Osteocyte (in vitro differentiated cells): Measurements from ENCODE around the gene COL23A1. TPM values are rescaled to one million over a fixed set of nuclear protein-coding genes. Genes with fewer than 3 reads are reported as not detected.

Source experiments
- DNase-seq: peaks from one replicate; pipeline ENCODE4 v3.0.0; 2021; ENCODE audit warnings: mixed read lengths; ENCODE audit not compliant: unreplicated experiment; ENCODE audit errors: extremely low spot score
- H3K27ac Mint-ChIP-seq: one replicate; pipeline ENCODE4 v1.8.0; 2021; ENCODE audit warnings: mild to moderate bottlenecking, mixed read lengths; ENCODE audit not compliant: unreplicated experiment
- H3K27me3 Mint-ChIP-seq: one replicate; pipeline ENCODE4 v1.8.0; 2021; ENCODE audit warnings: mixed read lengths; ENCODE audit not compliant: unreplicated experiment
- H3K36me3 Mint-ChIP-seq: one replicate; pipeline ENCODE4 v1.8.0; 2021; ENCODE audit warnings: mixed read lengths; ENCODE audit not compliant: unreplicated experiment
- H3K4me1 Mint-ChIP-seq: one replicate; pipeline ENCODE4 v1.8.0; 2021; ENCODE audit warnings: mixed read lengths; ENCODE audit not compliant: unreplicated experiment
- H3K4me3 Mint-ChIP-seq: one replicate; pipeline ENCODE4 v1.8.0; 2021; ENCODE audit warnings: mild to moderate bottlenecking, moderate library complexity, mixed read lengths; ENCODE audit not compliant: unreplicated experiment
- H3K9me3 Mint-ChIP-seq: one replicate; pipeline ENCODE4 v1.8.0; 2021; ENCODE audit warnings: mixed read lengths; ENCODE audit not compliant: unreplicated experiment
- total RNA-seq: library from RNA; stranded (reverse); gene quantifications from 2 replicates; pipeline ENCODE4 v1.2.1, GENCODE V29; 2021
- TF ChIP-seq, protein P1 (sequence below): fragments of 200-600 bp; sonication (generic); IDR thresholded peaks from 2 replicates; pipeline ENCODE4 v1.5.0; 2021; ENCODE audit warnings: antibody characterized with exemption, mild to moderate bottlenecking, moderate library complexity

COL23A1 gene
- total RNA-seq, 1 donor from 2014 or later: not detected

DNA sequence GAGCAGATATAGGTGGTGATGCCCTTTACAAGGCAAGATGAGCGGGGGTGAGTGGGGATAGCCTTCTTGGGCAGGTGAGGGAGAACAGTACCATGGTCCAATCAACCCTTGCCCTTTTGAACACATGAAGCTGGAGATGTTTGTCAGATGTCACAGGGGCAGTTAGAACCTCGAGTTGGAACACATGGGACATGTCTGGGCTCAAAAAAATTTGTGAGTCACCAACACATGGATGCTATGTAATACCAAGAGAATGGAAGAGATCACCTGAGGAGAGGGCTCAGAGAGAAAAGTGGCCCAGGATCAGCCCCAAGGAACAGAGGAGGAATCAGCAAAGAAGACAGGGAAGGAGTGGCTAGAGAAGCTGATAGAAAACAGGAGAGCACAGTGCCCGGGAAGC lies 362.3 kb downstream of the COL23A1 start:
- DNase-seq: no peak
- Mint-ChIP-seq H3K36me3 (peaks cover 43% of the 10 kb centered on the region), H3K9me3 (peaks cover 9% of the 10 kb centered on the region), H3K4me1 (peaks cover 22% of the 10 kb centered on the region), H3K4me3 (no peak overlapping the region), H3K27me3 (no peaks in the 10 kb centered on the region), H3K27ac (no peak overlapping the region)
- TF ChIP-seq, protein P1, sequence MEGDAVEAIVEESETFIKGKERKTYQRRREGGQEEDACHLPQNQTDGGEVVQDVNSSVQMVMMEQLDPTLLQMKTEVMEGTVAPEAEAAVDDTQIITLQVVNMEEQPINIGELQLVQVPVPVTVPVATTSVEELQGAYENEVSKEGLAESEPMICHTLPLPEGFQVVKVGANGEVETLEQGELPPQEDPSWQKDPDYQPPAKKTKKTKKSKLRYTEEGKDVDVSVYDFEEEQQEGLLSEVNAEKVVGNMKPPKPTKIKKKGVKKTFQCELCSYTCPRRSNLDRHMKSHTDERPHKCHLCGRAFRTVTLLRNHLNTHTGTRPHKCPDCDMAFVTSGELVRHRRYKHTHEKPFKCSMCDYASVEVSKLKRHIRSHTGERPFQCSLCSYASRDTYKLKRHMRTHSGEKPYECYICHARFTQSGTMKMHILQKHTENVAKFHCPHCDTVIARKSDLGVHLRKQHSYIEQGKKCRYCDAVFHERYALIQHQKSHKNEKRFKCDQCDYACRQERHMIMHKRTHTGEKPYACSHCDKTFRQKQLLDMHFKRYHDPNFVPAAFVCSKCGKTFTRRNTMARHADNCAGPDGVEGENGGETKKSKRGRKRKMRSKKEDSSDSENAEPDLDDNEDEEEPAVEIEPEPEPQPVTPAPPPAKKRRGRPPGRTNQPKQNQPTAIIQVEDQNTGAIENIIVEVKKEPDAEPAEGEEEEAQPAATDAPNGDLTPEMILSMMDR: no peak

DNA sequence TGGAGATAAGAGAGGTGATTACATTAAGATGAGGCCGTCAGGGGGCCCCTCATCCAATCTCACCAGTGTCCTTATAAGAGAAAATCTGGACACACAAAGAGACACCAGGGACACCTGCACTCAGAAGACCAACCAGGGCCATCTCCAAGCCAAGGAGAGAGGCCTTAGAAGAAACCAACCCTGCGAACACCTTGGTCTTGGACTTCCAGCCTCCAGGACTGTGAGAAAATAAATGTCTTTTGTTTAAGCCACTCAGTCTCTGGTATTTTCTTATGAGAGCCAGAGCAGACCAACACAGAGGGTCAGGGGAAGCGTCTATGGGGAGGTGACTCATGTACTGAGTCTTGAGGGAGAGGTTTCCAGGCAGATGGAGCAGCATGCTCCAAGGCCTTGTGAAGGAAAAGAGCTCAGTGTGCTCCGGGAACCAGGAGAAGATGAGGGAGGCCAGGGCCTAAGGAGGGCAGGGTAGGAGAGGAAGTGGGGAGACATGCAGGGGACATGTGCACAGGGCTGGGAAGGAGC lies 363.0 kb downstream of the COL23A1 start:
- Mint-ChIP-seq H3K36me3 (peaks cover 43% of the 10 kb centered on the region), H3K27ac (peak overlapping the region; percentile 17), H3K4me3 (no peak overlapping the region), H3K4me1 (peaks cover 22% of the 10 kb centered on the region), H3K9me3 (peaks cover 9% of the 10 kb centered on the region), H3K27me3 (no peaks in the 10 kb centered on the region)
- TF ChIP-seq, protein P1: no peak
- no peak for DNase-seq

DNA sequence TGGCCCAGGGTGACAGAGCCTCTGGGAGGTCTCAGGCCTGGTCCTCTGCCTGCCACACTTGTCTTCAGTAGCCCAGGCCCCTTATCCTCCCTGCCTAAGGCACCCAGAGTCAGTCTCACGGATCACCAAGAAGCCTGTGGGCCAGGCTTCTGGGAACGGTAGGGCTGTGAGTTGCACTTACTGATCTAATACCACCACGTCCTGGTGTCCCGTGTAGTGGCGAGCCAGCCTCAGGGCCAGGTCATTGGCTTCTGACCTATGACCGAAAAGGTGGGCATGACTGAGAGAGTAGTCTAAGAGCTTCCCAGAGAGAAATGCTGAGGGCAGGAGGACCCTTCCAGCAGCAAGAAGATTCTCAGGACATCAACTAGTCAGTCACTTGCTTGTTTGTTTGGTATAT lies 365.0 kb downstream of the COL23A1 start:
- no peak overlapping the region for H3K4me3 Mint-ChIP-seq
- DNase-seq: no peak
- H3K27me3 Mint-ChIP-seq: no peaks in the 10 kb centered on the region
- H3K36me3 Mint-ChIP-seq: peaks cover 39% of the 10 kb centered on the region
- peaks cover 7% of the 10 kb centered on the region for H3K4me1 Mint-ChIP-seq
- TF ChIP-seq, protein P1: no peak
- peaks cover 9% of the 10 kb centered on the region for H3K9me3 Mint-ChIP-seq
- no peak overlapping the region for H3K27ac Mint-ChIP-seq

DNA sequence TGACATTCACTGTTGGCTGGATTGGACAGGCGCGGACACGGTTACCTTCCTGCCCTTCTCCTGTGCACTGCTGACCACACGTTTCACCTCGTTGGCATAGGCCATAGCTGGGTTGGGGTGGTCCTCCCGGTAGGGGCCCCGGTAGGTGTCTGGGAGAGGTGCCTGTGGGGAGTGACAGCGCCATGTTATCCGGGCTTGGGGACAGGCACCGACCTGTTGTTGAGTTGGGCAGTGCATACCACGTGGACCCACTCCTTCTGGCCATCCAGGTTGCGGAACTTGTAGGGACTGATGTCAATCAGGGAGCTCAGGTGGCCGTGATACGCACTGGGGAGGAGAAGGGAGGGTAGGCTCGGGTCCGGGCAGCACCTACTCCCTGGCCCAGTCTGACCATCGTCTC lies 365.8 kb downstream of the COL23A1 start:
- DNase-seq: no peak
- Mint-ChIP-seq H3K27me3 (no peaks in the 10 kb centered on the region), H3K4me1 (peaks cover 3% of the 10 kb centered on the region), H3K4me3 (no peak overlapping the region), H3K36me3 (peaks cover 33% of the 10 kb centered on the region), H3K9me3 (peaks cover 9% of the 10 kb centered on the region), H3K27ac (no peak overlapping the region)
- TF ChIP-seq, protein P1: no peak

DNA sequence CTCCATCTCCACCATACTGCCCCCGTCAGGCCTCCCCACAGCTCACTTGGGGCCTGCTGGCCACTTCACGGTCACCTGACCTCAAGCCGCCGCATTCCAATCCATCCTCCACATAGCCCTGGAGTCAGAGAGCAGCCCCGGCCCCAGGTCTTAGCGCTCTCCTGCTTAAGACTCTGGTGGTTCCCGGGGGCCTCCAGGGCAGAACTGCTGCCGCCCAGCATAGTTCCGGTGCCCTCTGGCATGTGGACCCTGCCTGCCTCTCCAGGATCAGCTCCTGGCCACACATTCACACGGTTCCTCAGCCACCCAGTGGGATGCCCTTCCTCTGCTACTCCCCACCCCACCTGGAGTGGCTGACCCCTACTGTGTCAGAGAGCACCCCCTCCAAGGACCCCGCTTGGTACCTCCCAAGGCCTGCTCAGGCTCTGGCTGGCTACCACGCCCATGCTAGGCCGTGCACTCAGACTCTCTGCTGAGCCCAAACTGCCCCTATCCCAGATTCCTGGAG lies 366.3 kb downstream of the COL23A1 start:
- Mint-ChIP-seq H3K4me3 (no peak overlapping the region), H3K4me1 (peaks cover 2% of the 10 kb centered on the region), H3K27ac (peak overlapping the region; percentile 60), H3K36me3 (peaks cover 30% of the 10 kb centered on the region), H3K27me3 (no peaks in the 10 kb centered on the region), H3K9me3 (peaks cover 9% of the 10 kb centered on the region)
- no peak for DNase-seq
- TF ChIP-seq, protein P1: no peak
